Skeletal muscle cell (primary cell): ENCODE measurements around the gene EDN2.

Experiments used
- DNase-seq: peaks from one replicate; pipeline ENCODE4 v3.0.0-alpha.2; 2010; ENCODE audit warnings: low read depth
- H3K4me3 ChIP-seq: 2 replicates; pipeline ENCODE4 v1.5.1; 2011; ENCODE audit warnings: low read depth, mild to moderate bottlenecking, control low read depth, low read length, moderate library complexity

The EDN2 gene

DNA sequence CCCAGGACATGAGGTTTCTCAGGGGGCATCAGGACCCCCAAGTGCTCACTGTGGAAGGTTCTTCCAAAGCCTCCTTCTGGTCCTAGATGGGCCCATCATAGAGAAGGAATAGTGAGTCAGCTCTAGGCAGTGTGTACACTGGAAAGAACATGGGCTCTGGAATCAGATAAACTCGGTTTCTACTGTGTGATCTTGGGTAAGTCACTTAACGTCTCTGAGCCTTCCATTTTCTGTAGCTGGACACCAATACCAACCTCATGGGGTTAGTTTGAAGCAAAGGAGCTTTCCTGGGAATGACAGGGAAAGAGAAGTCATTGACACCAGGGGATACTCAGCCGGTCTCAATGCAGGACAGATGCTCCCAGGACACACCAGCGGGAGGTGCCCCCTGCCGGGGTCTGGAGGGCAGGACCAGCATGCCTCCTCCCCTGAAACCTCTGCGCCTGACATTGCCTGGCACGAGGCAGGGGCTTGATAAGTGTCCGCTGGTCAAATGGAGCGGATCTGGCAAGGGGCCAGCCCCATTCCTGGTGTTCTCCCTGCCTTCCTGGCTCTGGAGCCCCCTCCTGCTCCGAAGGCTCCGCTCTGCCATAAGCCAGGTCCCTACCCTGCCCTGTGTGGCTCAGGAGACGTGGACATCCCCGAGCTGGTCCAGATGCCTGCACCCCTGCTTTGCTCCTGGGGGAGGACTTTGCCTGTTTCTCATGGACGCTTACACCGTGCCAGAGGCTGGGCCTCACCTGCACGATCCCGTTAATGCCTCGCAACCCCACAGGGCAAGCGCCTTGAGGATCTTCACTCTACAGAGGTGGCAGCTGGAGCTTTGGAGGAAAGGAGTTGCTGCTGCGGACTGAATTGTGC, 52.8 kb downstream of the EDN2 start:
- DNase-seq: no peak
- H3K4me3 ChIP-seq: no peak overlapping the region

DNA sequence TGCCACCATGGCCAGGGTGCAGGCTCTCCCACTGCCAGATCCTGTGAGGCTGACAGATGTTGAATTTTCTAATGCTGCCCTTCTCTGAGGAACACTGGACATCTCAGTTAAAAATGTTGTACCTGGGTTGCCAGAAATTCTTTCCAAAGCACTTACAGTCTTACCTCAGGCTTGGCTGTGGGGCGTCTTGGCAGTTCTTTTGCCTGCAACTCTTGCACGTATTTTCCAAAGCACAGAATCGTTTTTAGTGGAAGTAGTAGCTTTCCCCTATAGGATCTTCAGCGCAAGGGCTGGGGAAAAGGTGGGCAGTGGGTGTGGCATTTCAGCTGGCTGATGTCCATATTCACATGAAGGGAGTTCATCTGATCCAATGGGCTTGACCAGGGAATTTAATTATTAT, 53.9 kb downstream of the EDN2 start:
- no peak for DNase-seq
- no peak overlapping the region for H3K4me3 ChIP-seq

DNA sequence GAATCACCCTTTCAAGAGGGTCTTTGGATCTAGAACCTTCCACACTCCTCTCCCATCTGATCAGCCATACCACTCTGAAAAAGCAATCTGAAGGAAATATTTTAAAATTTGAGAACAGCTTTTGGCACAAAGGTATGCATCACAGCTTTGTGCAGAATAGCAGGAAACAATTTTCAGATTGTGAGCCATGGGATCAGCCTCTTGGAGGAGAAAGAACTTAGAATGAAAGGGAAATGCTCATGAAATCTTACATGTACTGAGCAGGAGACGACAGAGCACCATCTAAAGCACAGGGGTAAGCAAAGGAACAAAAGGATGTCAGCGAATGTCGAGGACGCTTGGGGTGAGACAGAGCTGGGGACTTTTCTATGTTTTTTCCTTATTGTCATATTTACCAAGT, 54.4 kb downstream of the EDN2 start:
- no peak overlapping the region for H3K4me3 ChIP-seq
- DNase-seq: no peak

DNA sequence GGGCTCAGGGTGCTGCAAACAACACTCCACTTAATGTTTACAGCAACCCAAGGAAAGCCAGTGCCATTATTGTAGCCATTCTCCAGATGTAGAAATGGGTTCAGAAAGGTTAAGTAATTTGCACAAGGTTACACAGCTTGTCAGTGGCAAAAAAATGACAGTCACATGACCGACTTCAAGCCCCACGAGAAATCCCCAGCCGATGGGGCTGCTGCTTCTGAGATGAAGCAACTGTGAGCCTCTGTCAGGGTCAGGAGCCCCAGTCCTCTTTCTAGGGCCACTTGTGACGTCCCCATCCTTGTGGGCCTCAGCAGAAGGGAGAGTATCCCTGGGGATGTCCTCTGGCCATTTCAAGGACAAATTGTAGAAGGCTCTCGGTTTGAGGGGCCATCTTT, 54.8 kb downstream of the EDN2 start:
- no peak for DNase-seq
- H3K4me3 ChIP-seq: no peak overlapping the region
